ENCODE results near the gene SGIP1. TPM values are rescaled to one million over a fixed set of nuclear protein-coding genes. Genes with fewer than 3 reads are reported as not detected.

SGIP1 gene
- total and polyA plus RNA-seq, 2 donors (not counting 3 experiments of a cell fraction or from before 2014, with no cell fraction given) = 30.9 to 68.9 TPM

- H3K9ac ChIP-seq (replicated peaks; ENCODE audit: extremely low read depth, insufficient read depth, low read length) = no peak overlapping the region
- H3K79me2 ChIP-seq (ENCODE audit: control insufficient read depth, insufficient read depth, low read length) = no peaks in the 10 kb centered on the region
- H3K4me3 ChIP-seq (replicated peaks in 1 of 3; ENCODE audit: insufficient read depth in 1 of 3, low read depth in 1 of 3, low read length in 3 of 3) = no peak overlapping the region
- no TSS peak for BruUV-seq (replicated peaks)
- H3K36me3 ChIP-seq (ENCODE audit: control insufficient read depth in 2 of 2, extremely low read depth in 1 of 2, insufficient read depth in 2 of 2, low read length in 2 of 2) = peaks cover 0 to 2% of the 10 kb centered on the region in 2 experiments
- no peak overlapping the region for H2AFZ ChIP-seq (ENCODE audit: low read depth, low read length)
- ChIA-PET POLR2A (no interaction called here), CTCF (no interaction called here)
- no peaks in the 10 kb centered on the region for H4K20me1 ChIP-seq (replicated peaks; ENCODE audit: control insufficient read depth, extremely low read depth, insufficient read depth, low read length)
- H3K9me1 ChIP-seq (replicated peaks; ENCODE audit: control insufficient read depth, extremely low read depth, insufficient read depth, low read length) = no peaks in the 10 kb centered on the region
- dilution Hi-C loops (cut with MboI; ENCODE audit: extremely low pct_ligation_motif_present, low sequenced_read_pairs) (no loop called here), intact Hi-C loops (cut with micrococcal nuclease) (no loop called here)
- no peak for TF ChIP-seq POLR2AphosphoS5 (IDR thresholded peaks at IDR 0.05; ENCODE audit: insufficient read depth, low read depth, low read length)
- TF ChIP-seq FOS (IDR thresholded peaks at IDR 0.05; ENCODE audit: borderline replicate concordance, insufficient read depth, low read length) = no peak
- no peak for TF ChIP-seq EZH2 (IDR thresholded peaks at IDR 0.05; ENCODE audit: borderline replicate concordance, low read depth, low read length, severe bottlenecking)
- no peak for TF ChIP-seq MAX (IDR thresholded peaks at IDR 0.05; ENCODE audit: insufficient read depth, insufficient read length)
- no peak for TF ChIP-seq GATA2 (IDR thresholded peaks at IDR 0.05; ENCODE audit: insufficient read depth, insufficient read length, low read depth, low read length)
- TF ChIP-seq JUN (IDR thresholded peaks at IDR 0.05; ENCODE audit: borderline replicate concordance, insufficient read depth, insufficient read length, low read depth) = no peak
- TF ChIP-seq, protein P1, sequence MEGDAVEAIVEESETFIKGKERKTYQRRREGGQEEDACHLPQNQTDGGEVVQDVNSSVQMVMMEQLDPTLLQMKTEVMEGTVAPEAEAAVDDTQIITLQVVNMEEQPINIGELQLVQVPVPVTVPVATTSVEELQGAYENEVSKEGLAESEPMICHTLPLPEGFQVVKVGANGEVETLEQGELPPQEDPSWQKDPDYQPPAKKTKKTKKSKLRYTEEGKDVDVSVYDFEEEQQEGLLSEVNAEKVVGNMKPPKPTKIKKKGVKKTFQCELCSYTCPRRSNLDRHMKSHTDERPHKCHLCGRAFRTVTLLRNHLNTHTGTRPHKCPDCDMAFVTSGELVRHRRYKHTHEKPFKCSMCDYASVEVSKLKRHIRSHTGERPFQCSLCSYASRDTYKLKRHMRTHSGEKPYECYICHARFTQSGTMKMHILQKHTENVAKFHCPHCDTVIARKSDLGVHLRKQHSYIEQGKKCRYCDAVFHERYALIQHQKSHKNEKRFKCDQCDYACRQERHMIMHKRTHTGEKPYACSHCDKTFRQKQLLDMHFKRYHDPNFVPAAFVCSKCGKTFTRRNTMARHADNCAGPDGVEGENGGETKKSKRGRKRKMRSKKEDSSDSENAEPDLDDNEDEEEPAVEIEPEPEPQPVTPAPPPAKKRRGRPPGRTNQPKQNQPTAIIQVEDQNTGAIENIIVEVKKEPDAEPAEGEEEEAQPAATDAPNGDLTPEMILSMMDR (IDR thresholded peaks at IDR 0.05; ENCODE audit: extremely low read depth in 1 of 2, insufficient read depth in 1 of 2, low read depth in 1 of 2, low read length in 2 of 2) = no peak
- no peak for TF ChIP-seq MYC (IDR thresholded peaks at IDR 0.05; ENCODE audit: low read depth, low read length)
- FAIRE-seq (no peak), DNase-seq (ENCODE audit: low read depth, low spot score) (peak; percentile 24)
- no peaks in the 10 kb centered on the region for H3K4me1 ChIP-seq (ENCODE audit: control insufficient read depth, extremely low read depth, insufficient read depth, low read length)
- no peaks in the 10 kb centered on the region for H3K27me3 ChIP-seq (ENCODE audit: control insufficient read depth in 2 of 2, insufficient read depth in 2 of 2, low read length in 2 of 2)
- no peaks in the 10 kb centered on the region for H3K9me3 ChIP-seq (replicated peaks; ENCODE audit: control insufficient read depth, insufficient read depth, low read length)
- no peak overlapping the region for H3K4me2 ChIP-seq (ENCODE audit: insufficient read depth, low read length)
- H3K27ac ChIP-seq (ENCODE audit: insufficient read depth, low read depth, low read length) = no peak overlapping the region
Measured at GRCh38 chr1:66637146-66637545, 103.2 kb downstream of the SGIP1 start.
